SW 1271 (cell line): ENCODE data around the gene ARHGEF37.
"Not testable (repeated sequence)": the region's sequence is repeated elsewhere in the genome, so short reads cannot be mapped to it uniquely, and the experiment has no call there.

Experiments
- DNase-seq, 2 experiments: peaks; one replicate each; lab custom pipeline; 2025; lab: John Stamatoyannopoulos, UW

Gene ARHGEF37

GRCh38 chr5:149564542-149565140 lies 16.7 kb upstream of the ARHGEF37 start:
- DNase-seq: peak; percentile 65 to 91

DNA sequence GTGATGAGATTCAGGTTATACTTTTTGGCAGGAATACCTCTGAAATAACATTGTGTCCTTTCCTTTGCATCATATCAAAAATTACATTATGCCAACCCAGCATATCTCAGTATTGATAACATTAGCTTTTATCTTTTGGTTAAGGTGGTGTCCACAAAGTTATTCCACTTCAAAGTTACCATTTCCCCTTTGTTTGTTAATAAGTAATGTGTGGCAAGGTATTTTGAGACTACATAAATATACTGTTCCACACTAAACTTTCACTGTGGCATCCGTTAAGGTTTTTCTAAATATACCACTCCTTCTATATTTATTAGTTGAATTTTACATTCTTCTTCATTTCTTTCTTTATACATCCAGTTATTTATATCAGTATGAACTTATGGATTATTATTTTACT lies 14.1 kb upstream of the ARHGEF37 start:
- DNase-seq: no peak

GRCh38 chr5:149572170-149572569 lies 9.1 kb upstream of the ARHGEF37 start:
- no peak for DNase-seq

DNA sequence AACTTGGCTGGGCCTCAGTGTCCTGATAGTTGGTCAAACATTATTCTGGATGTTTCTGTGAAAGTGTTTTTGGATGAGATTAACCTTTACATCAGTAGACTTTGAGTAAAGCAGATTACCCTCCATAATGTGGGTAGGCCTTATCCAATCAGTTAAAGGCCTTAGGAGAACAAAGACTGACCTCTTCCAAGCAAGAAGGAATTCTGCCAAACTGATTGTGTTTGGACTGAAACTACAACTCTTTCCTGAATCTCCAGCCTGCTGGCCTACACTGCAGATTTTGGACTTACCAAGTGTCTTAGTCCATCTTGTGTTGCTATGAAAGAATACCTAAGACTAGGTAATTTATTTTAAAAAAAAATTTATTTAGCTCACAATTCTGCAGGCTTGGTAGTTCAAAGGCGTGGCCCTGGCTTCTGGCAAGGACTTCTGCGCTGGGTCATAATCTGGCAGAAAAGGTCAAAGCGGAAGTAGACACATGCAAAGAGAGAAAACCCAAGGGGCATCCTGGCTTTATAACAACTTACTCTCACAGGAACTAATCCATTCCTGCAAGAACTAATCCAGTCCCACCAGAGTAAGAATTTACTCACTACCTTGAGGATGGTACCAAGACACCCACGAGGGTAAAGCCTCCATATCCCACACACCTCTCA lies 8.6 kb upstream of the ARHGEF37 start:
- DNase-seq: no peak

DNA sequence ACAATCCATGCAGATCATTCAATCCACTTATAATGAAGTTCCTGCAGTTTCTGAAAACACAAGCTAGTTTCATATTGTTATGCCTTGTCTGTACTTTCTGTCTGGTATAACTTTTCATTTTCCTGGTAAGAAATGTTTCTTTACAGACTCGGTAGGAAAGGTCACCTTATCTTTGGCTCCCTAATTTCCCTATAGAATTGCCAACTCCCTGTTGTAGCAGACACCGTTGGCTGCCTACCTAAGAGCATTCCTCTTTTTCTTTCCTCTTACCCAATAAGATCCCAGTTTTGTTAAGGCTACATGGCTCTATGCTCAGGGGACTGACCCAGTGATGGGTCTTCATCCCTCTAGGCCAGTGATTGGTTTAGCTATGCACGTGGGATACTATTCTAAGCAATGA lies 6.2 kb upstream of the ARHGEF37 start:
- no peak for DNase-seq

GRCh38 chr5:149576021-149576420 lies 5.3 kb upstream of the ARHGEF37 start:
- DNase-seq: no peak

GRCh38 chr5:149578896-149579295 lies 2.4 kb upstream of the ARHGEF37 start:
- no peak for DNase-seq

DNA sequence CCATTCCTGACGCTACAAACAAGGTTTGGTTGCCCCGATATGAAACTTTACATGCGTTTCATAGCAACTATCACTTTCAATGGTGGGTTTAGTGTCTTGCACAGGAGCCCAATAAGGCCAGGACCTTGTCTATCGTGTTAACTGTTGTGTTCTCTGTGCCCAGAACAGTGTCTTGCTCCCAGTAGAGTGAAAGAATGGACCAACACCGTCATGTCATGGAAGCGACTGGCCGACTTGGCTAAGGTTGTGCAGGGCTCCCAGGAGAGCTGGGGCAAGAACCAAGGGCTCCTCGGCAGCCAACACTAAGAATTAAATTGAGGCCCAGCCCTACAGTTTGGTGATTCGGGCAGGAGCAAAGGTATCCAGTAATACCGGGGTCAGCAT lies 498 bp upstream of the ARHGEF37 start:
- DNase-seq: no peak

GRCh38 chr5:149581931-149582768 lies 852 bp downstream of the ARHGEF37 start:
- no peak for DNase-seq

- no peak for DNase-seq
Observed at GRCh38 chr5:149583394-149583793, 2.1 kb downstream of the ARHGEF37 start.

DNA sequence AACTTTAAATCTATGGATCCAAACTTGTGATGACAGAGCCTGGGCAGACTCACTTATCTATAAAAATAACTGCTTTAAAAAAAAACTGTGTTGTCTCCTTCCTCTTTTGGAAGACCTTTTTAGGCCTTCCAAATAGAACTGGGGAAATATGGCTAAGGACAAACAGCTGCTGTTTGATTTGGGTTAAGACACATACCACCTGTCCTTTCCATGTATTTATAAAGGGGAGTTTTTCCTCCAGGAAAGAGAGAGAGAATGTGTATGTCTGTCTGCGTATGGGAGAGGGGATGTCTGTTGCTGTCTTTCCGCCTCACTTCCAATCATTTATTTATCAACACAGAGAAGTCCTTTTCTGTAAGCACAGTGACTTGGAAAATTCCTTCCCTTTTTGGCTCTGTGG lies 2.8 kb downstream of the ARHGEF37 start:
- DNase-seq: no peak

- no peak for DNase-seq
Observed at GRCh38 chr5:149585910-149586309, 4.6 kb downstream of the ARHGEF37 start.

DNA sequence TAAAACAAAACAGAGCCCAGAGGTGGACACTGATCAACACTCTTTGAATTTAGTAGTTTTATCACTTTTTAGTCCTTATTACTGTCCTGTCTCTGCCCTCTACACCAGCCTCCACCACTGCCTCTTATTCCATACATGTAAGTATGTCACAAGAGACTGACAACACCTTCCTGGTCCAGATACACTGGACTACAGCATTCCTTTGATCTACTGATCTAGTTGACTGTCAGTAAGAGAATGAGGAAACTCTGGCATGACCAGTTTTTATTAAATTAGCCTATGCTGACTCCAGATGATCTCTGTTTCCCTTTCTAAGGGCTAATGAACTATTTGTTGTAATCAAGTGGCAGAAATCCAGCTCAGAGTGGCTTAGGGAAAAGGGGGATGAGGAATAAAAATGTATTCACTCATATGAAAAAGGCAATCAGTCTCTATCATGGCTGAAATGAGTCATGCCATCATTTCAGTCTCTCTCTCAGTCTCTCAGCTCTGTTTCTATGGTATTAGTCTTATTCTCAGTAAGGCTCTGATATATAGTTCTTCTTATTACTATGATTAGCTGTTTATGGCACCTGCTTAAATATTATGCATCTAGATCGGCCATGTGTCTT lies 5.5 kb downstream of the ARHGEF37 start:
- no peak for DNase-seq

GRCh38 chr5:149588936-149589335 lies 7.6 kb downstream of the ARHGEF37 start:
- no peak for DNase-seq

DNA sequence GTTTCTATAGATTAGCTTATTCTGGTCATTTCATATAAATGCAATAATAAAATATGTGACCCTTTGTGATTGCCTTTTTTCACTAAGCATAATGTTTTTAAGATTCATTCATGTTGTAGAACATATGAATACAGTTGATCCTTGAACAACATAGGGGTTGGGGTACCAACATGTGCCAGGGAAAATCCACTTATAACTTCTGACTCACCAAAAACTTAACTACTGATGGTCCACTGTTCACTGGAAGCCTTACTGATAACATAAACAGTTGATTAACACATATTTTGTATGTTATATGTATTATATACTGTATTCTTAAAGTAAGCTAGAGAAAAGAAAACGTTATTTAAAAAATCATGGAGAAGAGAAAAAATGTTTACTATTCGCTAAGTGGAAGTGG lies 12.1 kb downstream of the ARHGEF37 start:
- DNase-seq: no peak

GRCh38 chr5:149594206-149594895 lies 13.1 kb downstream of the ARHGEF37 start:
- DNase-seq: no peak

DNA sequence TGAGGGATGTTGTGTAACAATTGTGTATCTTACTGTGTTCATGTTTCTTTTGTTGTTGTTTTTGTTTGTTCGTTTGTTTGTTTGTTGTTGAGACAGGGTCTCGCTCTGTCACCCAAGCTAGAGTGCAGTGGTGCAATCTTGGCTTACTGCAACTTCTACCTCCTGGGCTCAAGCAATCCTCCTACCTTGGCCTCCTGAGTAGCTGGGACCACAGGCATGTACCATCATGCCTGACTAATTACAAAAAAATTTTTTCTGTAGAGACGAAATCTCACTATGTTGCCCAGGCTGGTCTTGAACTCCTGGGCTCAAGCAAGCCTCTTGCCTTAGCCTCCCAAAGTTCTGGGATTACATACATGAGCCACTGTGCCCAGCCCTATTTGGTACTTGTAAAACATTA lies 13.8 kb downstream of the ARHGEF37 start:
- DNase-seq: peak in 1 of 2 experiments; percentile 23

- DNase-seq: no peak
Observed at GRCh38 chr5:149596712-149597111, 15.4 kb downstream of the ARHGEF37 start.

GRCh38 chr5:149597618-149598017 lies 16.3 kb downstream of the ARHGEF37 start:
- no peak for DNase-seq

DNA sequence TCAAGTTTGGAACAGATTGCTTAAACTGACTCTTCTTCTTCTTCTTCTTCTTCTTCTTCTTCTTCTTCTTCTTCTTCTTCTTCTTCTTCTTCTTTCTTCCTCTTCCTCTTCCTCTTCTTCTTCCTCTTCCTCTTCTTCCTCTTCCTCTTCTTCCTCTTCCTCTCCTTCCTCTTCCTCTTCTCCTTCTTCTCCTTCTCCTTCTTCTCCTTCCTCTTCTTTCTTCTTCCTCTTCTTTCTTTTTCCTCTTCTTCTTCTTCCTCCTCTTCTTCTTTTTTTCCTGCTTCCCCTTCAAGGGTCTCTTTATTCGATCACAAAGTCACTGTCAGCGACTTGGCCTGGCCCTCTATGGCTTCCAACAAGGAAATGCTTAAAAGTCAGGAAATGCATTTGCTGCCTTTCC lies 16.9 kb downstream of the ARHGEF37 start:
- not testable (repeated sequence) for DNase-seq

GRCh38 chr5:149598966-149599365 lies 17.7 kb downstream of the ARHGEF37 start:
- DNase-seq: no peak

GRCh38 chr5:149599375-149599774 lies 18.1 kb downstream of the ARHGEF37 start:
- DNase-seq: no peak
